Activated CD8-positive, alpha-beta memory T cell treated with anti-CD3 and anti-CD28 coated beads for 24 hours (primary cell): ENCODE results near the gene NRDC.

Source experiments
- DNase-seq: peaks from one replicate; pipeline ENCODE4 v3.0.0-alpha.2; 2020

NRDC gene

GRCh38 chr1:51754666-51755065 is 123.9 kb downstream of the NRDC start:
- no peak for DNase-seq

DNA sequence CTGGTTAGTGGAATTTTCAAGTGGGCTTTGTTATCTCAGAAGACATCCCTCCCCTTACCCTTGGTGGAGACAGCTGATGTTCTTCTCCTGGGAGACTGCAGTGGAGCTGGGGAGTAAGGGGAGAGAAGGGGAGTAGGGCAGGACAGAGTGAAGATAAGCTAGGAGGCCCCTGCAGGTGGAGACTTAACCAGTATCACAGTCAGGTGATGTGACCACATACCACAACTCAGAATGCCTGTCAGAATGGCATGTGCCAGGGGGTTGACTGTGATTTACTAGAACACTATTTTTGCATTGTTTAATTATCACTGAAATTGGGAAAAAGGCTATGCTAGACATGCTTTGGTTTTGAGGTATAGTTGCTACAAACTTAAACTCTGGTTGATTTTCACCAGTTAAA is 124.6 kb downstream of the NRDC start:
- DNase-seq = no peak

DNA sequence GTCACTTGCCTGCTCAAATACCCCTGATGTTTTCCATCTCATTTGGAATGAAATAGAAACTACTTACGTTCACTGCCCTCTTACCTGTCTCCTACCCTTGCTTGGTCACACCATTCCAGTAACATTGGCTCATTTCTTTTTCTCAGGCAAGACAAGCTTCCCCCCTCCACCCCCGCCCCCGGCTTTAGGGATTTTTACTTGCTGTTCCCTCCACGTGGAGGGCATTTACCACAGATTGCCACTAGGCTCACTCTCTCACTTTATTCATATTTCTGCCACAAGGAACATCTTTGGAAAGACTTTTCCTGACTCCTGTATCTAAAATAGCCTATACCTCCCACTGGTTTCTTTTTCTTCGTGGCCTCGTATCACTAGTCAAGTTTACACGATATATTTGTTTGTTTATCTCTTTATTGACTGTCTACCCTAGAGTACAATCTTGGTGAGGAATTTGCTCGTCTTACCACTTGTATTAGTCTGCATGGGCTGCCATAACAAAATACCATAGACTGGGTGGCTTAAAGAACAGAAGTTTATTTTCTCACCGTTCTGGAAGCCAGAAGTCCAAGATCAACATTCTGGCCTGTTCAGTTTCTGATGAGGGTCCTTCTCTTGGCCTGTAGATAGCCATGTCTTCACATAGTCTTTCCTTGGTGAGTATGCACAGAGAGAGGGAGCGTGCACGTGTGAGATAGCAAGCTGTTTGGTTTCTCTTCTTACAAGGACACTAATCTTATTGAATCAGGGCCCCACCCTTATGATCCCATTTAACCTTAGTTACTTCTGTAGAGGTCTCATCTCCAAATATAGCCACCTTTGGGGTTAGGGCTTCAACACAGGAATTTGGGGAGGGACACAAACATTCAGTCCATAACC is 126.2 kb downstream of the NRDC start:
- no peak for DNase-seq

DNA sequence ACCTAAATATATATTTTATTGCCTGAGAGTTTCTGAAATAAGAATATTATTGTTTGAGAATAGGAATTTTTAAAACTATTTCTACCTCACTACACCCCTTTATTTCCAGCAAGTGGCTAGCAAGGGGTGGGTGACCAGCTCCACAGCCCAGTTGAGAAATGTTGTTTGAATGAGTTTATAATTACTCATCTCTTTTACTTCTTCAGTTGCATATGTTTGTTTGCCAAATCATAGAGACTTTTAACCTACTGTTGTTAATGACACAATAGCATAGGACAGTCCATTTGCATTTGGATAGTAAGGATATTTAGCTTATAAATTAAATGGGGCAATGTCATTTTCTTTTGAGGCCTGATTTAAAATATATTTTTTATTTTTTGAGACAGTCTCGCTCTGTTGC is 127.8 kb downstream of the NRDC start:
- DNase-seq = no peak

- DNase-seq = no peak
These were observed 128.3 kb downstream of the NRDC start for GRCh38 chr1:51750218-51750617.

DNA sequence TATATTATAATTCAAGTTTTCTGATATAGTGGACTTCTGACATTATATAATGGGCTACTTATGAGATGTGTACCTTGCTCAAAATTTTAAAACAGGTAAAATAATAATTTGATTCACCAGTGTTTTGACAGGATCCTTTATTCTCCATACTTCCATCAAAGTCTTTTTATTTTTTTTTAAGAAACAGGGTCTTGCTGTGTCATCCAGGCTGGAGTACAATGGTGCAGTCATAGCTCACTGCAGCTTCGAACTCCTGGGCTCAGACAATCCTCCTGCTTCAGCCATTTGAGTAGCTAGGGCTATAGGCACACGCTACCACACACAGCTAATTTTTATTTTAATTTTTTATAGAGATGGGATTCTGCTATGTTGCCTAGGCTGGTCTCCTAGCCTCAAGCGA is 129.4 kb downstream of the NRDC start:
- DNase-seq = no peak

DNA sequence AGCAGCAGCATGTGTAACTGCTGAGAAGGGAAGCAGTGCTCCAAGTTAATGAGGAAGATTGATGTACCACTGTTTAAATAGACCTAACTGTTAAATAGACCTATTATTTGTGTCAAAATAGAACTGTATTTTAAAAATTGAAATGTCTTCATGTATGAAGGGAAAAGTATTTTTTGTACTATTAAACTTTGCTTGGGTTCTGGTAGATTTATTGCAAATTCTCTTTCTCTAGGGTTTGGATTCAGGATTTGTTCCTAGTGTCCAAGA is 133.3 kb downstream of the NRDC start:
- no peak for DNase-seq

GRCh38 chr1:51744506-51745303 is 133.8 kb downstream of the NRDC start:
- DNase-seq = no peak

DNA sequence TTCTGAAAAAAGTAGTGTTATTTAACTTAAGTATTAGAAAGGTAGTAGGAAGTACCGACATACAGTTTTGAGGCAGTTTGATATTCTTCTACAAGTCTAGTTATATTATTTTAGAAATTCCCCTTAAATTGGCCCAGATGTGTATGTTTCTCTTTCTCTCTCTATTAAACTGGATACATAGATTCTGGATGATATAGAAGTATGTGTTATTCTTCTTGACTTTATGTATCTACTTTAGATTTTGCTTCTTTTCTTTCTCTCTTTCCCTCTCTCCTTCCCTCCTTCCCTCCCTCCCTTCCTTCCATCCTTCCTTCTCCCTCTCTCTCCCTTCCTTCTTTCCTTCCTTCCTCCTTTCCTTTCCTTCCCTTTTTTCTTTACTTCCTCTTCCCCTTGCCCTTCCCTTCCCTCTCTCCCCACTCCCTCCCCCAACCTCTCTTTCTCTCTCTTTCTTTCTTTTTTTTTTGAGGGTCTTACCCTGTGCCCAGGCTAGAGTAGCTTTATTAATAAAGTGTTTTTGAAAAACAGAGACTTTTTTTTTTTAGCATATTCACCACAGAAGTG is 137.3 kb downstream of the NRDC start:
- no peak for DNase-seq

- no peak for DNase-seq
These were observed 137.9 kb downstream of the NRDC start for GRCh38 chr1:51740652-51741051.
